ENCODE results near the gene TASP1.

- TF ChIP-seq CTCF (IDR thresholded peaks at IDR 0.05), result no peak
- no peak for TF ChIP-seq POLR2A (IDR thresholded peaks at IDR 0.05)
Observed at GRCh38 chr20:13457487-13457886, 181.2 kb downstream of the TASP1 start.
